Keratinocyte (primary cell): ENCODE data around the gene CCDC12. TPM values are rescaled to one million over a fixed set of nuclear protein-coding genes. Genes with fewer than 3 reads are reported as not detected.

Experiments used
- DNase-seq: peaks from one replicate; pipeline ENCODE4 v3.0.0-alpha.2; 2011; ENCODE audit warnings: low read depth, missing footprints, low spot score
- FAIRE-seq: peaks from 2 replicates; lab custom pipeline; 2011; peaks lifted over from hg19 to GRCh38; lab: Jason Lieb, UNC
- H2AFZ ChIP-seq: 2 replicates; pipeline ENCODE4 v1.6.0; 2012; ENCODE audit warnings: low read length, control low read depth, inconsistent platforms; ENCODE audit not compliant: control insufficient read depth
- H3K27ac ChIP-seq: 2 replicates; pipeline ENCODE4 v1.5.1; 2011; ENCODE audit warnings: low read length; ENCODE audit not compliant: control insufficient read depth, insufficient read depth
- H3K27me3 ChIP-seq: 3 replicates; pipeline ENCODE4 v1.6.0; 2011; ENCODE audit warnings: low read length; ENCODE audit not compliant: control insufficient read depth, insufficient read depth; ENCODE audit errors: extremely low read depth
- H3K36me3 ChIP-seq, 2 experiments: 2 replicates in 1 of 2; 3 replicates in 1 of 2; pipeline ENCODE4 v1.5.1; 2011; ENCODE audit warnings: low read length in 2 of 2, mild to moderate bottlenecking in 1 of 2; ENCODE audit not compliant: control insufficient read depth in 2 of 2, insufficient read depth in 2 of 2; ENCODE audit errors: extremely low read depth in 1 of 2
- H3K4me1 ChIP-seq: 3 replicates; pipeline ENCODE4 v1.5.1; 2011; ENCODE audit warnings: low read length; ENCODE audit not compliant: control insufficient read depth, insufficient read depth; ENCODE audit errors: extremely low read depth
- H3K4me2 ChIP-seq: 3 replicates; pipeline ENCODE4 v1.6.0; 2011; ENCODE audit warnings: low read depth, low read length; ENCODE audit not compliant: control insufficient read depth, insufficient read depth; ENCODE audit errors: extremely low read depth
- H3K4me3 ChIP-seq, 3 experiments: fragments of 200-600 bp in 1 of 3; sonication (generic) in 1 of 3; 2 replicates in 2 of 3; 3 replicates in 1 of 3; pipeline ENCODE4 v1.5.1; 2011 to 2016; ENCODE audit warnings: low read length in 3 of 3, mild to moderate bottlenecking in 3 of 3, control low read depth in 2 of 3, inconsistent platforms in 1 of 3, low read depth in 1 of 3, mixed read lengths in 1 of 3, mixed run types in 1 of 3, moderate library complexity in 1 of 3; ENCODE audit not compliant: control insufficient read depth in 2 of 3, insufficient read depth in 2 of 3; ENCODE audit errors: extremely low read depth in 1 of 3
- H3K79me2 ChIP-seq: 2 replicates; pipeline ENCODE4 v1.6.0; 2012; ENCODE audit warnings: low read length; ENCODE audit not compliant: control insufficient read depth, insufficient read depth
- H3K9ac ChIP-seq: 3 replicates; pipeline ENCODE4 v1.6.0; 2011; ENCODE audit warnings: low read length; ENCODE audit not compliant: control insufficient read depth, insufficient read depth; ENCODE audit errors: extremely low read depth
- H3K9me1 ChIP-seq: 3 replicates; pipeline ENCODE4 v1.6.0; 2011; ENCODE audit warnings: low read length; ENCODE audit not compliant: control insufficient read depth, insufficient read depth; ENCODE audit errors: extremely low read depth
- H3K9me3 ChIP-seq: 2 replicates; pipeline ENCODE4 v1.5.1; 2012; ENCODE audit warnings: low read depth, low read length; ENCODE audit not compliant: control insufficient read depth
- H4K20me1 ChIP-seq: 3 replicates; pipeline ENCODE4 v1.6.0; 2011; ENCODE audit warnings: low read length; ENCODE audit not compliant: control insufficient read depth, insufficient read depth; ENCODE audit errors: extremely low read depth
- CTCF ChIP-seq, 3 experiments: IDR thresholded peaks in 1 of 3; conservative IDR thresholded peaks in 1 of 3; optimal IDR thresholded peaks in 1 of 3; 2 replicates in 2 of 3; 3 replicates in 1 of 3; pipeline versions ENCODE3 to v1.5.1; 2011; ENCODE audit warnings: low read length in 3 of 3, mild to moderate bottlenecking in 3 of 3, moderate library complexity in 2 of 3, control low read depth in 1 of 3, inconsistent platforms in 1 of 3; ENCODE audit not compliant: insufficient read depth in 2 of 3; ENCODE audit errors: extremely low read depth in 1 of 3
- EZH2 ChIP-seq: IDR thresholded peaks from one replicate; pipeline ENCODE4 v1.6.1; 2012; ENCODE audit warnings: inconsistent platforms, mild to moderate bottlenecking, low read length, moderate library complexity
- dilution Hi-C: fragments of 300-500 bp; cut with MboI; formaldehyde crosslinking; loops from one replicate; pipeline ENCODE4 v1.7.0; 2020; ENCODE audit warnings: low sequenced_read_pairs; ENCODE audit not compliant: extremely low pct_ligation_motif_present
- polyA plus RNA-seq, 5 experiments: library from polyadenylated mRNA; depleted of rRNA in 3 of 5; stranded (reverse) in 3 of 5; stranded (forward) in 1 of 5; unstranded in 1 of 5; fragments of >200 nt; gene quantifications; 1 replicate in 1 of 5; 2 replicates in 3 of 5; 3 replicates in 1 of 5; pipeline versions ENCODE4 v1.2.1 to v1.2.3, GENCODE V29; 2011 to 2012; ENCODE audit warnings: missing spikeins in 2 of 5, low read depth in 1 of 5, low replicate concordance in 1 of 5

Gene CCDC12
- polyA plus RNA-seq, 1 donor (not counting 4 experiments of a cell fraction or from before 2014, with no cell fraction given) = 27.5 TPM

- FAIRE-seq (no peak), DNase-seq (no peak)
- peaks cover 4% of the 10 kb centered on the region for H3K4me1 ChIP-seq
- H3K9ac ChIP-seq = no peak overlapping the region
- peaks cover 2% of the 10 kb centered on the region for H3K9me1 ChIP-seq
- H2AFZ ChIP-seq = no peak overlapping the region
- dilution Hi-C loops = no loop called here
- H3K27ac ChIP-seq = no peak overlapping the region
- peaks cover 21 to 51% of the 10 kb centered on the region in 2 experiments for H3K36me3 ChIP-seq
- no peaks in the 10 kb centered on the region for H3K79me2 ChIP-seq
- no peaks in the 10 kb centered on the region for H4K20me1 ChIP-seq
- no peaks in the 10 kb centered on the region for H3K27me3 ChIP-seq
- H3K4me3 ChIP-seq = no peak overlapping the region
- TF ChIP-seq CTCF (optimal IDR thresholded peaks at IDR 0.05 in 1 of 3, IDR thresholded peaks at IDR 0.05 in 1 of 3, conservative IDR thresholded peaks at IDR 0.05 in 1 of 3; ENCODE audit: extremely low read depth in 1 of 3, insufficient read depth in 2 of 3, low read length in 3 of 3) (no peak), EZH2 (no peak)
- no peak overlapping the region for H3K4me2 ChIP-seq
- no peaks in the 10 kb centered on the region for H3K9me3 ChIP-seq
These were observed 30.5 kb upstream of the CCDC12 start for GRCh38 chr3:47007001-47007400.

GRCh38 chr3:47006145-47006651, 29.7 kb upstream of the CCDC12 start:
- no peak for DNase-seq
- H3K9me3 ChIP-seq = no peaks in the 10 kb centered on the region
- TF ChIP-seq CTCF (optimal IDR thresholded peaks at IDR 0.05 in 1 of 3, IDR thresholded peaks at IDR 0.05 in 1 of 3, conservative IDR thresholded peaks at IDR 0.05 in 1 of 3; ENCODE audit: extremely low read depth in 1 of 3, insufficient read depth in 2 of 3, low read length in 3 of 3) (no peak), EZH2 (no peak)
- H4K20me1 ChIP-seq = no peaks in the 10 kb centered on the region
- dilution Hi-C loops = no loop called here
- H3K4me3 ChIP-seq = no peak overlapping the region
- H3K9ac ChIP-seq = no peak overlapping the region
- no peaks in the 10 kb centered on the region for H3K27me3 ChIP-seq
- H3K27ac ChIP-seq = no peak overlapping the region
- FAIRE-seq = no peak
- no peak overlapping the region for H2AFZ ChIP-seq
- H3K4me2 ChIP-seq = no peak overlapping the region
- peaks cover 29 to 59% of the 10 kb centered on the region in 2 experiments for H3K36me3 ChIP-seq
- H3K4me1 ChIP-seq = peaks cover 4% of the 10 kb centered on the region
- H3K79me2 ChIP-seq = no peaks in the 10 kb centered on the region
- no peaks in the 10 kb centered on the region for H3K9me1 ChIP-seq
